Effector CD4-positive, alpha-beta T cell (primary cell): ENCODE measurements around the gene ANKUB1. TPM values are rescaled to one million over a fixed set of nuclear protein-coding genes. Genes with fewer than 3 reads are reported as not detected.
"Not testable (repeated sequence)": the region's sequence is repeated elsewhere in the genome, so short reads cannot be mapped to it uniquely, and the experiment has no call there.

ENCODE experiments used
- DNase-seq: peaks from one replicate; pipeline ENCODE4 v3.0.0-alpha.2; 2020
- total RNA-seq: gene quantifications from one replicate; lab custom pipeline; 2026; lab: John Stamatoyannopoulos, UW

Gene ANKUB1
- not detected for total RNA-seq

- no peak for DNase-seq
These were observed at the start of gene ANKUB1 for GRCh38 chr3:149792452-149793270. TSS of gene ANKUB1 (minus strand) at chr3:149792554. CDS start at chr3:149792366, 188 bp downstream.

GRCh38 chr3:149839896-149840295 is 47.5 kb upstream of the ANKUB1 start:
- no peak for DNase-seq

DNA sequence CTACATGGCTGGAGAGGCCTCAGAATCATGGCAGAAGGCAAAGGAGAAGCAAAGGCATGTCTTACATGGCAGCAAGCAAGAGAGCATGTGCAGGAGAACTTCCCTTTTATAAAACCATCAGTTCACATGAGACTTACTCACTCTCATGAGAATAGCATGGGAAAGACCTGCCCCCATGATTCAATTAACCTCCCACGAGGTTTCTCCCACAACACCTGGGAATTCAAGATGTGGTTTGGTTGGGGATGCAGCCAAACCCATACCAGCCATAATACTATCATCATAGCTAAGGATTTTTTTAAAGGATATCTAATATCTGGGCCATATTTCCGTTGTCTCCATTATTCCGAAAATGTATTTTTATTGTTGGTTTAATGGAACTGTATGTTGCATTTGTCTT is 47.1 kb upstream of the ANKUB1 start:
- not testable (repeated sequence) for DNase-seq

DNA sequence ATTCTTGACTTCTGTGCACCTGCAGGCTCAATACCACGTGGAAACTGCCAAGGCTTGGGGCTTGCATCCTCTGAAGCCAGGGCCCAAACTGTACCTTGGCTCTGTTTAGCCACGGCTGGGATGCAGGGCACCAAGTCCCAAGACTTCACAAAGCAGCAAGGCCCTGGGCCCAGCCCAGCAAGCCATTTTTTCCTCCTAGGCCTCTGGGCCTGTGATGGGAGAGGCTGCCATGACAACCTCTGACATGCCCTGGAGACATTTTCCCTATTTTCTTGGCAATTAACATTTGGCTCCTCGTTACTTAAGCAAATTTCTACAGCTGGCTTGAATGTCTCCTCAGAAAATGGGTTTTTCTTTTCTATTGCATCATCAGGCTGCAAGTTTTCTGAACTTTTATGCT is 46.1 kb upstream of the ANKUB1 start:
- DNase-seq, result not testable (repeated sequence)

GRCh38 chr3:149833241-149833640 is 40.9 kb upstream of the ANKUB1 start:
- DNase-seq, result no peak

DNA sequence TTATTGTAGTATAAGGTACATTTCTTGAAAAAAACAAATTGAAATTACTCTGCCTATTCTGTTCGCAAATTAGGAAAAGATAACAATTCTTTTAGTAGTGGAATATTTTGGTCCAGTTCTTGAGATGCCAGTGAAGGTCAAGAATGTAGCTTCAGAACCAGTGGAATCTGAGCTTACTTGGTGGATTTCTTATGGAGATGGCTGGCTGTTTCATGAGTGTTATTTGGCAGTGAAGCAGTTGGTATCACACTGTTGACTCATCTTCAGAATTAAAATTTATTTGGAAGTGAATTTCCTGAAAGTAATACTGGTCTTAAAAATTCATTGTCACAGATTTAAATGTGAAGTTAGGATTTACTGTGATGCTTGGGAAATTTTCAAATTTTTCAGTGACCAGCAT is 39.7 kb upstream of the ANKUB1 start:
- DNase-seq, result no peak

- no peak for DNase-seq
These were observed 39.0 kb upstream of the ANKUB1 start for GRCh38 chr3:149831321-149831720.

- no peak for DNase-seq
These were observed 38.5 kb upstream of the ANKUB1 start for GRCh38 chr3:149830902-149831301.

- not testable (repeated sequence) for DNase-seq
These were observed 37.3 kb upstream of the ANKUB1 start for GRCh38 chr3:149829631-149830030.

DNA sequence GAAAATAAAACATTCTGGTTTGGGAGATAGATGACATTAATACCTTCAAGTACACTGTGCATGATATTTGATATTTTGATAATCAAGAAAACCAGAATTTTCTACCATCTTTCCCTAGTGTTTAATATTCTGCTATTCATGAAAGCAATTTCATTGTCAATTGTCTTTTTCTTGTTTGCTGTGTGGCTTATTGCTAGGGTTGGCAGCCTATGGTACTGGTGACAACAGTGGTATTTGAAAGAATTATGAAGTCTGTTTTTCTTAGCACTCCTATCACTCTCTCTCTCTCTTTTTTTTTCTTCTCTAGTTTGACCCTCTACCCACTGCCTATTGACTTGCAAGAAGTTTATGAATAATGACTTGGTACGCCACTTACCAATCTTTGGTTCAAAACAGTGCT is 36.0 kb upstream of the ANKUB1 start:
- no peak for DNase-seq

- DNase-seq, result no peak
These were observed 34.3 kb upstream of the ANKUB1 start for GRCh38 chr3:149826636-149827035.

DNA sequence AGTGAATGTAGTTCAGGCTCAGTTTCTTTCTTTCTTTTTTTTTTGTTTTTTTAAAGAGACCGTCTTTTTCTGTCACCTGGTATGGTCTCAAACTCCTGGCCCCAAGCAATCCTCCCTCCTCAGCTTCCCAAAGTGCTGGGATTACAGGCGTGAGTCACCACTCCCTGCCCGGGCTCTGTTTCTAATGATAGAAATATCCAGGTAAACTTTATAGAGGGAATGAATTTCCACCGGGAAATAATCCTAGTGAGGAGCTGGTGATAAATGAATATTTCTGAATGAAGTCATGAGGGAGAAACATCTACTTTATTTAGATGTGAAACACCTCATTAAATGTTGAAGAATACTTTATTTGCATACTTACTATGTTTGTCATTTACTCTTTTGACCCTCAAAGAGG is 27.8 kb upstream of the ANKUB1 start:
- DNase-seq, result no peak

DNA sequence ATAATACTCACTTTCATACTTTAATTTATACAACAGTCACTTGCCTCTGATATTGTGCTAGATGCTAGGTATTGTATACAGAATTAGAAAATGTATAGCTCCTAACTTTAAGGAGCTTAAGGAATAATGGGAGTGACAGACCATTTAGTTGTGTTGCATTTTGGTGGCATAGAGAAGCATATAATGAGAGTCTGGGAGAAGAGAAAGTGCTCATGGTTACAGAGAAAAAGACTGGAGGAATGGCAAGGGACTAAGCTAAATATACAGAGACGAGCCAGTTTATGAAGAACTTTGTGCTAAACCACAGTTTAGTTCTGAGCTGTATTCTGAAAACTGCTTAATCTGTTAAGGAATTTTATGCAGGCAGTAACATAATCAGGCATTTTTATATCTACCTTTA is 27.1 kb upstream of the ANKUB1 start:
- no peak for DNase-seq

DNA sequence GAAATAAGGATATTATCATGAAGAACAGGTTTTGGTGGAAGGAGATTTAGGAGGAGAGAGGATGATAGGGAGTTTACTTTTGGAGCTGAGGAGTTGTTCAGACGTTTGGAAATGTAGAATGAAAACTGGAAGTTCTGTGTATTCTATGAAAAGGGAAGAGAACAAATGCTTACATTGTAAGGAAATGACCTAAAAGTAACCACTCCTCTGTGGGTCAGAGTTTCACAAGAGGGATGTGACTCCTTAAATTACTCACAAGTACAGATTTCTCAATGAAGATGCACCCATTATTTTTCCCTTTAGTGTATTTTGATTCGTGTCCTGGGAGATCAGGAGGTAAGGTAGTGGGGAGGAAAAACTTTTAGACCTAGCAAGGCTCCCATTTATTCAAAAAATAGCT is 24.6 kb upstream of the ANKUB1 start:
- DNase-seq, result no peak

GRCh38 chr3:149816311-149816710 is 24.0 kb upstream of the ANKUB1 start:
- no peak for DNase-seq

GRCh38 chr3:149815728-149816127 is 23.4 kb upstream of the ANKUB1 start:
- DNase-seq, result no peak

- no peak for DNase-seq
These were observed 23.0 kb upstream of the ANKUB1 start for GRCh38 chr3:149815321-149815720.

GRCh38 chr3:149813367-149814281 is 21.3 kb upstream of the ANKUB1 start:
- peak; percentile 3 for DNase-seq

DNA sequence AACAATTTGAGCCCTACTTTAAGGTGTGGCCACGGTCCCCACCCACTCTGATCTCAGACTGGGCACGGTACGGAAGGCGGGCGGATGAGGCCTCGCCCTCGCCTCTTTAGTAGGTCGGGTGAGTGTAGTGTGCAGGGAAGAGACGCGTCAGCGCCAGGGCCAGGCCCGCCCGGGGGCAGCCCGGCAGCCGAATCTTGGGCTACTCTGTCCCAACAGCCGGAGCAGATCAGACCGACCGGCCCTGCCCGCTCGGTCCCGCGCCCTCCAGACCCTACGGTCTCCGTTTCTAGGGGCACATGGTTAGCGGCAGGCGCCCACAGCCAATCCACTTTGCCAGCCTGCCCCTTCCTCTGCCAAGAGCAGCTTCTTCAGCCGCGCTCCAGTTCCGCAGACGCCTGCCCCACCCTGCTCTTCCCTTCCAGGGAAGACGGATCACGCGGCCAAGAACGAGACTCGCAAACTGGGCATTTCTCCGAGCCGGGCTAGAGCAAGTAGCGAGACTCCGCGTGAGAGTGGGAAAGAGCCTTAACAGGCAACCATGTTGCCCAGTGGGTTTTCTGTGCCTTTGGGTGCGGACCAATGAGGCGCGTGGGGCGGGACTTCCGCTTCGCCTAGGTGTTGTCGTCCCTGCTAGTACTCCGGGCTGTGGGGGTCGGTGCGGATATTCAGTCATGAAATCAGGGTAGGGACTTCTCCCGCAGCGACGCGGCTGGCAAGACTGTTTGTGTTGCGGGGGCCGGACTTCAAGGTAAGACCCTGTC is 20.4 kb upstream of the ANKUB1 start, which contains the start of gene RNF13:
Gene RNF13, plus strand, starts transcription at position 610 of the 761 bp plus-strand sequence. CDS start 32,812 bp downstream, outside the sequence.
- peak; percentile 93 for DNase-seq

- no peak for DNase-seq
These were observed 19.8 kb upstream of the ANKUB1 start for GRCh38 chr3:149812165-149812605.

DNA sequence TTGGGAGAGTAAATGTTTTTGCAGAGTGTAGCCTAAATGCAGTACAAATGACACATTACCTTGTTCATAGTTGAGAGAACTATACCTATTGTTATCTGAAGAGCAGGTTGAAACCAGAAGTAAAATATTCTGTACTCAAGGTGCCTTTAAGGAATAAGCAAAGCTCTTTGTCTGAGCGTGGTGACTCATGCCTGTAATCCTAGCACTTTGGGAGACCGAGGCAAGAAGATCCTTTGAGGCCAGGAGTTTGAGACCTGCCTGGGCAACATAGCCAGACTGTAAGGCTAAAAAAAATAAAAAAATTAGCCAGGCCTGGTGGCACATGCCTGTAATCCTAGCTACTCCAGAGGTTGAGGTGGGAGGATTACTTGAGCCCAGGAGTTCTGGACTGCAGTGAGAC is 18.5 kb upstream of the ANKUB1 start:
- DNase-seq, result no peak

GRCh38 chr3:149809699-149810098 is 17.3 kb upstream of the ANKUB1 start:
- DNase-seq, result no peak
